GM12891 (cell line): ENCODE data around the gene DQX1.

Source experiments
- POLR2A ChIP-seq: IDR thresholded peaks from 2 replicates; pipeline ENCODE4 v1.6.1; 2011; ENCODE audit warnings: low read depth, low read length, control low read depth
- POLR2AphosphoS5 ChIP-seq: IDR thresholded peaks from 2 replicates; pipeline ENCODE4 v1.6.1; 2011; ENCODE audit warnings: low read depth, low read length, control low read depth
- SPI1 ChIP-seq: IDR thresholded peaks from 2 replicates; pipeline ENCODE4 v1.6.1; 2011; ENCODE audit warnings: low read depth, low read length, control low read depth
- TAF1 ChIP-seq: IDR thresholded peaks from 2 replicates; pipeline ENCODE4 v1.6.1; 2011; ENCODE audit warnings: low read depth, low read length, control low read depth

DNA sequence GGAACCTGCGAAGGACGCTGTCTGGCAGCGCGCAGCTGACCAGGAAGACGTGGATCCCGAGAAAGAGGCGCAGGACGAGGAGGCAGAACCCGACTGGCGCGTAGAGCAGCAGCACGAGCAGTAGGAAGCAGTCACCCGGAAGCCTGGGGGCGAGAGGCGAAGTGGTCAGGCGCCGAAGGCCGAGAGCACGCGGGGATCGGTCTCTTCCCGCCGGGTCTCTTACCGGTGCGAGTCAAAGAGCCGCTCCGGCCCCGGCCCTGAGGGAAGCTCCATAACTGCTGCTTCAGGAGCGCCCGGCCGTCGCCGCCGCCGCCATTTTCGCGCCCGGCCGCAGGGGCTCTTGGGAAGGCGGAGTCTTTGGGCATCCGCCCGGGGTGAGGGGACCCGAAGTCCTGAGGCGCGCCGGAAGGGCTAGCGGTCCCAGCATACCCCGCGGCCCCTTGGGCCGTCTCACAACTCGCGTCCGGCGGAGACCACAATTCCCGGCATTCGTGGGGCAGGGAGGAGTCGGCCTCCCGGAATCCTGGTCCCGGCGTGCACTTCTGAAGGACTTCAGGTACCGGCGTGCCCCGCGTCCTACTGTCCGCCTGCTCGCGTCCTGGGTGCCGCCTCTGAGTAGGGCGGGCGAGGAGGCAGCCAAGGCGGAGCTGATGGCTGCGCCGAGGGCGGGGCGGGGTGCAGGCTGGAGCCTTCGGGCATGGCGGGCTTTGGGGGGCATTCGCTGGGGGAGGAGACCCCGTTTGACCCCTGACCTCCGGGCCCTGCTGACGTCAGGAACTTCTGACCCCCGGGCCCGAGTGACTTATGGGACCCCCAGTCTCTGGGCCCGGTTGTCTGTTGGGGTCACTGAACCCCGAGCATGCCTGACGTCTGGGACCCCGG lies 3.6 kb upstream of the DQX1 start, which contains the start of the genes AUP1 and HTRA2:
- TF ChIP-seq POLR2A (no peak; the same call in 1 of the 2 replicates), POLR2AphosphoS5 (peak; percentile 84), SPI1 (no peak), TAF1 (peak; percentile 89; the same call in 1 of the 2 replicates)
